NT2/D1 (cell line): Measurements from ENCODE around the gene TMEM269.

Experiments used
- YY1 ChIP-seq: IDR thresholded peaks from 2 replicates; pipeline ENCODE4 v1.6.1; 2011; ENCODE audit not compliant: insufficient read length, insufficient read depth
- ZNF274 ChIP-seq: IDR thresholded peaks from 2 replicates; pipeline ENCODE4 v1.6.1; 2011; ENCODE audit warnings: mild to moderate bottlenecking, low read depth, low read length

- TF ChIP-seq ZNF274 (no peak), YY1 (no peak)
Observed at GRCh38 chr1:42740851-42741580, 43.8 kb upstream of the TMEM269 start.
